ENCODE results near the gene TACSTD2. TPM values are rescaled to one million over a fixed set of nuclear protein-coding genes. Genes with fewer than 3 reads are reported as not detected.
A peak's percentile ranks its signal among the peaks of the same experiment; 100 is the strongest.
"Not testable (repeated sequence)": the region's sequence is repeated elsewhere in the genome, so short reads cannot be mapped to it uniquely, and the experiment has no call there.

TACSTD2 gene
- polyA plus RNA-seq, 5 donors: 8.5 to 20.7 (median 11.6) TPM

DNA sequence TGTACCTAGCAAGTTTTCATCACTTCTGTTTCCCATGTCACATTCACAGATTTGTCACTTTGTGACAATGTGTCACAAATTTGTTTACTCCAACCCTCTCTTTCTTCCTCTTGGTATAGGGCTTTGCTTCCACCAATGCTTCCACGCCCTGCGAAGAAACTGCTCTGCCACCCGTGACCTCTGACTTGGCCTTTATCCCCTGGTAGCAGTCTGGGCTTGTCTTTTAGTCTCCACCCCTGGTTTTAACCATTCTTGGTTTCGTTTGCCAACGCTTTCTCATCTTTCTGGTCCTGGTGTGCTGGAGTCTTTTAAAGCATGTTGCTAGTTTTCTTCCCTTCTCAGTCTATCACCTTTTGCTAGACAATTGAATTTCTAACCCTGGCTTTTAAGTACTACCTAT, 8.1 kb downstream of the TACSTD2 start:
- no peak for DNase-seq

DNA sequence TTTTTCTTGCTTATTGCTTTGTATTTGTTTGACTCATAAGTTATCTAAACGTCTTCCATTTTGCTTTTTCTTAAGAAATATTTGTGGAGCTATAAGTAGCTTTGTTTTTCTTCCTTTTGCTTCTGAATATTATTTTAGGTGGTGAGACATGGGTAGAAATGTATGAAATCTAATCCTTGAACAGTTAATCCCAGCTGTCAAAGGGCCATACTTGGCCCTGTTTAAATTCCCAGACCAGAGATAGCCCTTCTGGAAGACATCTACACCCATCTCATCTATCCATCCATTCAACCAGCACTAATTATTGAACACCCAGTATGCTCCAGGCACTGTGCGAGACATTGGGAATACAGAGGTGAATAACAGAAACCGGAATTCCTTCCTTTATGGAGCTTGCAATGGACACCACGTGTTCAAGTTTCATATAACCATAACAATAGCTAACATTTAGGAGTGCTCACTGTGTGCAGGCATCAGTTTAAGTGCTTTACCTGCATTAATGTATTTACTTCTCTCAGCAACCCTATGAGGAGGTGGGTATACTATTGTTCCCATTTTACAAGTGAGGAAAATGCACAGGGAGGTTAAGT, 8.7 kb downstream of the TACSTD2 start:
- no peak for DNase-seq

DNA sequence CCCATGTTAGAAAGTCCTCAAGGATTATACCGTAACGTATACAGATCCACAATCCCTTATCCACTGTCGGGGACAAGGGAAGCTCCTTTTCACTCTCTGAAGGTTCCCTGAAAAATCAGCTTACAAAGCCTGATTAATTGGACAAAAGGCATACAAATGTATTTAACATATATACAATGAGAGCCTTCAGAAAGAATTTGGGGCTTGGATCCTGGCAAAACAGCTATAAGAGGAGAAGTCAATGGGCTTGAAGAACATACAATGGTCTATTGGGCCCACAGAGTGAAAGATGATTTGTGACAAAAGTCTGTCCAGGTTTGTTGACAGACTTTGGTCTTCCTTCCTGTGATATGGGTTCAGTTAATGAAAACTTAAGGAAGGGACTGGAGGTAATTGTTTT, 10.7 kb downstream of the TACSTD2 start:
- no peak for DNase-seq

DNA sequence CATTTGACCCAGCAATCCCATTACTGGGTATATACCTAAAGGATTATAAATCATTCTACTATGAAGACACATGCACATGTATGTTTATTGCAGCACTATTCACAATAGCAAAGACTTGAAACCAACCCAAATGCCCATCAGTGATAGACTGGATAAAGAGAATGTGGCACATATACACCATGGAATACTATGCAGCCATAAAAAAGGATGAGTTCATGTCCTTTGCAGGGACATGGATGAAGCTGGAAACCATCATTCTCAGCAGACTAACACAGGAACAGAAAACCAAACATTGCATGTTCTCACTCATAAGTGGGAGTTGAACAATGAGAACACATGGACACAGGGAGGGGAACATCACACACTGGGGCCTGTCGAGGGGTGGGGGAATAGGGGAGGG, 13.3 kb downstream of the TACSTD2 start:
- DNase-seq: not testable (repeated sequence)

DNA sequence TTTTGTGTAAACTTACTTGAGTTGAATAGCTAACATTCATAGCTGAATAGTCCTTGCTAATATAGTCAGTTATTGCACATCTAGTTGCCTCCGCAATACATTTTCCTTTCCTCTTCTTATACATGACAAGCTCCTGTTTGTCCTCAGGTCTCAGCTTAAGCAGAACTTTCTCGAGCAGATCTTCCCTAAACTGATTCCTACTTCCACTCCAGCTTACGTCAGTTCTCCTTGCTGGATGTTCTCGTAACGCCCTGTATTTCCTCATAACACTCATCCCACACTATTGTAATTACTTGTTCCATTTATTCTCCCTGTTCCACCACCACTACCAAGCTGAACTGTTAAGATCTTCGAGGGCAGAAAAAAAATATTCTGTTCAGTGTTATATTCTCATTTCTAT, 15.4 kb downstream of the TACSTD2 start:
- no peak for DNase-seq

DNA sequence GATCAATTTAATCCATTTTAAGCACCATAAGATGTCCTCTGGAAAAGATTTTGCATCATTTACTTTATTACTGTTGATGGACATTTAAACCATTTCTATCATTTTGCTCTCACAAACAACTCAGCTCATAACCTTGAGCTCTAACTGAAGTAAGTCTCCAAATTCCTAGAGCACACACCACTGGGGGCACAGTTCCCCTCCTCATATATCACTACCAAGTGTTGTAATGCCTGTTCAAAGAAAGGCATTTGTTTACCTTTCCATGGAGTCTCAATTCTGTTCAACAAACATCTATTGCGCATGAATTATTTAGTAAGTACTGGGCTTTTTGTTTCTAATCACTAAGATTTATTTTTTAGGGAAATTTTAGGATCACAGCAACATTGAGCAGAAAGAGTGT, 21.7 kb downstream of the TACSTD2 start:
- DNase-seq: no peak

DNA sequence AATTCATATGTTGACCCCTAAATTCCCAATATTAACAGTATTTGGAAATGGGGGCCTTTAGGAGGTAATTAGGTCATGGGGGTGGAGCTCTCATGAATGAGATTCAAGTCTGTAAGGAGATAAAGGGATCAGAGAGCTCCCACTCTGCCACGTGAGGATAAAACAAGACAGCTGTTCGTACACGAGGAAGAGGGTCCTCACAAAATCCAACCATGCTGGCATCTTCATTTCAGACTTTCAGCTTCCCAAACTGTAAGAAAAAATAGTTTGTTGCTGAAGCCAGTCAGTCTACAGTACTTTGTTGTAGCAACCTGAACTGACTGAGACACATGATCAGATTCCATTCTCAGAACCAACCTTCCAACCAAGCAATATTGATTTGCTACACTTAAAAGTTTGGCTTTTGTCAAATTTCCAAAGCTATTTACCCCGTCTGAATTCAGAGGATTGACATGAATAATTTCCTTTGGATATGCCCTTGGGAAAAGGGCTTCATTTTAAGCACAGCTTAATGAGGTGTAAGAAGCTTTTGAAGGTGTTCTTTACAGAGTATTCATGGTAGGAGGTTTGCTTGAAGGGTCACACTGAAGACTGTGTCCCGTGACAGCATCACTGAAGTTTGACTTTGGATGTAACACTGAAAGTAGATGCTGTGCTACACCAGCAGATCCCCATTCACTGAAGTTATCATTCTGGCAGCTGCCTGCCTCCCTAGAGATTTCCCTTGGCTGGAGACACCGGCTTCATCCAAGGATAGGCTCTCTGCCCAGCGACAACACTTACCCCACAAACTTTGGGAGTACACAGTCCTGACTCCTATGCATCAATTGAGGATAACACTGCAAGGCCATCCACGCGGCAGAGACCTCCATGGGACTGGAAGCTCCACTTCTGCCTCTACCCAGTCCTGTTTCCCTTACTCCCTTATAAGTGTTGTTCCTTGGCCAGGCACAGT, 25.6 kb downstream of the TACSTD2 start:
- peak in 1 of 2 donors; percentile 38 for DNase-seq

DNA sequence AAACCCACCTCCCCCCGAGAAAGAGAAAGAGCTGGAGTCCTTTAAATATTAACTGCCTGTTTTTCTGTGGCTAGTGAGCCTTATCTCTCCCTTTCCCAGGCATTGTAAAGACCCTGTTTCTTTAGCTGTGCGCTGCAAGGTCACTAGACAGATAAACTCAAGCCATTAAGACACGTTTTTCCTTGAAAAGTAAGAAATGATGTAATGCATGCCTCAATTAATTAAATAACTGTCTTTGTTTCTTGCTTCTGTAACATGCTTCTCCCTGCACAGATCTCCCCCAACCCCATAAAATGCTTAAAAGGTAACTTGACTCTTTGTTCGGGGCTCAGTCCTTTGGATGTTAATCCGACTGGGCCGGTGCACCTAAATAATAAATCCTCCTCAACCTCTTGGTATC, 27.8 kb downstream of the TACSTD2 start:
- not testable (repeated sequence) for DNase-seq

DNA sequence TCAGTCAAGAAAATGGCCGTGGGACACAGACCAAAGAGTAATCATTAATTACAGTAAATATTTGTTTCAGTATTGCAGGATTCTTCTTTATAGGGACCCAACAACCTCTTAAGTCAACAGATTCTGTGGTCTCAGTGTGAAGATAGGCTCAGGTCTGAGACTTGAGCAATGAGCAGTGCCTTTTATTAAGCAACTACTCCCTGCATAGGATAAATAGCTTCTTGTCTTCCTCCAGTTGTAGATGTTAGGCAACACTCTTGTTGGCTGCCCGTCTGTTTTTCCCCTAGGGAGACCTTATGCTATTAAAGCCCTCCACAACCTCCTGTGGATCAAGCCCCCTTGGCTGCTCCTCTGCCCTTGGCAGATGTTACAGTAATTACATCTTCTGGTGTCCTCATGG, 28.7 kb downstream of the TACSTD2 start:
- no peak for DNase-seq

DNA sequence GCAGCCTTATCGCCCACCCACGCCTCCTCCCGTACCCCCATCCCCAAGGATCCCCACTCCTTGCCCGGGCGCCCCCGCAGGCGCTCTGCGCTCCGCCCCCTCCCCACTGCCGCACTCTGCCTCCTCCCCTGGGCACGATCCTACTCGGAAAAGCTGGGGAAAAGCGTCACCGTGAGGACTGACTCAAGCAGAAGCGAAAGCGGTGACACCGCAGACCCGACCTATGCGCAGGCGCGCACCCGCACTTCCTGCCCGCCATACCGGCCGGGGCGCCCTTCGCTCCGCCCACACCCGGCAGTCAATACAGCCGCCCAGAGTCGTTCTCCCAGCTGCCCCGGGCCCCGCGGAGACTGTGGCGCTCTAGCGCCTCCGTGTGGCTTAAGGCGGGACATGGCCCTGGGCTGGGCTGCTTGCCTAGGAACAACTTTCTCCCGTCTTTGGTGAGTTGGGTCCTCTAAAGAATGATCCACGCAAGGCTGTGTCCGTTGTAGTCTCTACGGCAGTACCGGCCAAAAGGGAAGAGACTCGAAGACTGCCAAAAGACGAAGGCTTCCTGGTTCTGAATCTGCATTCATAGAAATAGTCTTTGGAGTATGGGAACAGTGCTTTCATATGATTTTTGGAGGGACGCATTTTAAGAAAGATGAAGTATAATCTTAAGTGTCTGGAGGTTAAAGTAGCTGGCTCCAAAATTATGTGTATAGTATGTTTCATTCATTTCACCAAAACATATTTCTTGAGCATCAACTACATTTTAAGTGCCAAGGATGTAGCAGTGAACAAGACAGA, 30.3 kb downstream of the TACSTD2 start, which contains the start of gene OMA1:
Gene OMA1, minus strand, starts transcription at position 207 of the 789 bp plus-strand sequence. CDS start 7,432 bp downstream, outside the sequence.
- DNase-seq: peak; percentile 98

DNA sequence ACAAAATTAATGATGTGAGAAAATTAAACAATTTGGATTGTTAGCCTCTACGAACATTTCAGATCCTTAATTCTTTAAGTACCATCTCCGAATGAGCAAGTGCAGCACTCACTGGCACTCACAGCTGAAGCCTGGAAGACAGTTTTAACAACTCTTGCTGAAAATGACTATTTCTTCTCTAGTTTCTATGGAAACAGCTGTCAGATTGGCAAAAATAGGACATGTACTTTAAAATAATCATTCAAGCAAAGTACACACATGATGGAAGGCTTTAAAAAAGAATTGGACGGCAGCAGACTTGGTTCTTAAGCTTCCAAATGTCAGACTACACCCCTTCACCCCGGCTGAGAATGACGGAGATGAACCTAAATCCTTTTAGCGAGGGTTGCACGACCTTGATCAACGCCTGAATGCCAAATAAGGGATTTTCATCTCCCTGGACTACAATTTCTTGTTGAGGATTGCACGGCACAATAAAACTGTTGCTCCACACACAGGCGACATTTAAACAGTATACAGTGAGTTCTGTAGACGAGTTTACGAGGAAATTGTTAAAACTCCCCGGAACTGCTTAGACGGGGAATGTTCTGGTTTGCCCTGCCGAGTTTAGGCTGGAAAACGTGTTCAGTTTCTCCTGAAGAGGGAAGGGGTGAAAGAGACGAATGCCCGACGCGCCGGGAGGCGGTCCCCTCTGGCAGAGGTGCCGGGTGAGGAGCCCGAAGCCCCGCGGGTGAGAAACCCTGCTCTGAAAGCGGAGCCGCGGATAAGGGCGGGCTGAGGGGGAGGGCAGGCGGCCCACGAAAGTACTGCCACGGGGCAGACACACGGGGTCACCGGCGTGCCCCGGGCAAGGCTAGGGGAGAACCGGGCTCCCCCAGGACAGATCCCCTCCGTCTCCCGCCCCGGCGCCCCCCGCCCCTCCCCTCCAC, 31.2 kb downstream of the TACSTD2 start:
- DNase-seq: peak; percentile 78 to 80

DNA sequence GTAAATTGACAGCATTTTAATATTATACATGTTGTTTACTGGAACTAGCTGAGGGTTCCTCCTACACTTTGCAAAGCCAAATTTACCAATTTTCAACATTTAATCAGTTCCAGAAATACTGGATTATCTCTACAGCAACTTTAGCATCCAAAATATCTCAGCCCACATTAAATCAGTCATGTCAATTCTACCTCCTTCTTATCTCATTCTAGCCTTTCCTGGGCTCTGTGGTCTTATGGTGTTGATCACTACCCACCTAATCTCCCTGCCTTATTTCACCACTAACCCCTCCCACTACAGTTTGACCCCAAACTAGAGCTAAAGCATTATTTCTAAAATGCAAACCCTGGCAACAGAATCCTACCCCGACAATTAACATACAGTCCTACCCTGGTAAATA, 33.8 kb downstream of the TACSTD2 start:
- no peak for DNase-seq

DNA sequence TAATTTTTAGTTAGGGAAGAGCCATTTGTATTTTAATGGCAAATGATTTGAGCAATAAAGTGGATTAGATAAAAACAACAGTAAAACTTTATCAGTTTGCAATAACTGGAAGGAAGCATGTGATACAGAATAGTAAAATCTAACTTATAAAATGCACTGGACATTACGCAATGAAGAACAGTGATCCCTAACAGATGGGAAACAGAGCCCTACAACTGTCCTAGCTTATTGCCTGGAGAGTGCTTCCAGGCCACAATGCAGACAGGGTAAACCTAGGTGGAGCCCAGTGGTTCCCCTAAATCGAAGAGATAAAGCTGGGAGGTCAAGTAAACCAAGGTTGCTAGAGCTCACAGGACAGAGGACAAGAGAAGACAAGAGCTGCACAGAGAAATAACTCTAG, 37.5 kb downstream of the TACSTD2 start:
- no peak for DNase-seq

DNA sequence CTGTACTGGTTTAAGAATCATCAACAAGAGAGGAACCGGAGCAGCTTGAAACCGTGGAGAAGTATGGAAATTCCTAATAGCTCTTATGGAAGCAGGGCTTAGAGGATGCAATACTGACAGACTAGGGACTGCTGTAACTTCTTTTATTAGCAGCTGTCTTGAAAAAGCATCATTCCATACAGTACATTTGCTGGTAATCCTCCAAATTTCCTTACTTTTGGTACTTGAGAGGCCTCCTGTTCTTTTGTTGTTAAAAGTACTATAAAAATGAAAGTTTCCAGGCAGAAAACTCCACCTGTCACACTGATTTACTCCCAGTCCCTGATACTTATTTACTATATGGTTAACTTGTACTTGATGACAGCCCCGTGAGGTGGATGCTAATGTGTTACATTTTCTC, 38.2 kb downstream of the TACSTD2 start:
- DNase-seq: no peak

DNA sequence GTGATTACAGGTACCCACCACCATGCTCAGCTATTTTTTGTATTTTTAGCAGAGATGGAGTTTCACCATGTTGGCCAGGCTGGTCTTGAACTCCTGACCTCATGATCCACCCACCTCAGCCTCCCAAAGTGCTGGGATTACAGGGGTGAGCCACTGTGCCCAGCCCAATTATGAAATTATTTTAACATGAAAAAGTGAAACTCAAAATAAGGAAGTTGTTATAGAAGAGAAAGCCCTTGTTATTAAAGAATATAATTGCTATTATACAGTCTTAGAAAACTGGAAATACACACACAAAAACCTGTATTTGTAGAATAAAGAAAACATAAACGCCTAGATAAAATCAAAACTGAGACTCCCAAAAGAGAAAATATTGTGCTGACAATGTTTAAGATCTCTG, 45.2 kb downstream of the TACSTD2 start:
- DNase-seq: not testable (repeated sequence)

DNA sequence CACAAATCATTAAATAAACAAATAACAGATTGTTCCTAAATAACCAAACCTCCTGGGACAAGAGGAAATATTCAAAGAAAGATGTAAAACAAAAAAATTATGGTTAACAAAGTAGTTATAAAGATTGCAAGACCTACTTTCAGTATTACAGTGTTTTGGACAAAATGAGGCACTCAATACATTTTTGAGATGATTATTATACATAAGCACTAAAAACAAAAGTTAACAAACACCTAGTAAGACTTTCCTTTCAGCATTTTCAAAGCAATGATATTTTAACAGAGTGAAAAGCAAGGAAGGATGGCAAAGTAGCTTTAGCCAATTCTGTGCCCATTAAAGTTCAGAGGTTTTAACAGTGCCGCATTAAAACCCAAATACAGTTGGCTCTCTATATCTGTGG, 47.8 kb downstream of the TACSTD2 start:
- DNase-seq: no peak

DNA sequence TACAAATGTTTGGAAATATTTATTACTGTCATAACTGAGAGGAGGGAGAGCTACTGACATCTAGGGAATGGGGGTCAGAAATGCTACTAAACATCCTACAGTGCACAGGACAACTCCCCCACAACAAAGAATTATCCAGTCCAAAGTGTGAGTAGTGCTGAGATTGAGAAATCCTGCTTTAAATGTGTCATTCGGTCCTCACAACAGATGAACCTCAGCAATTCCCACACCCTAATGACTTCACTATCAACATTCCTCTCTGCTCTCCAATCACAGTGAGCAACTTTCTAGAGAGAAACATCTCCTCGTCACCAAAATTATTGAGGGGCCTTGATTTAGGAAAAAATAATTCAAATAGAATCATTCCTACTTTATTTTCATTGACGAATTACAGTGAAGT, 48.5 kb downstream of the TACSTD2 start:
- DNase-seq: no peak

Data from right lung (tissue), 5 donors.